ENCODE measurements around the gene MAP4K1.

- TF ChIP-seq ZC3H10 (CRISPR knock-in tag; IDR thresholded peaks at IDR 0.05), result no peak
- no peak for TF ChIP-seq ISL1 (CRISPR knock-in tag; IDR thresholded peaks at IDR 0.05)
- no peak for TF ChIP-seq TCF4 (CRISPR knock-in tag; IDR thresholded peaks at IDR 0.05; ENCODE audit: borderline replicate concordance)
- TF ChIP-seq ZFP3 (CRISPR knock-in tag; IDR thresholded peaks at IDR 0.05), result no peak
- TF ChIP-seq PATZ1 (CRISPR knock-in tag; IDR thresholded peaks at IDR 0.05; ENCODE audit: borderline replicate concordance), result no peak
- TF ChIP-seq ZNF8 (CRISPR knock-in tag; IDR thresholded peaks at IDR 0.05), result no peak
- no peak for TF ChIP-seq TOX (CRISPR knock-in tag; IDR thresholded peaks at IDR 0.05; ENCODE audit: borderline replicate concordance)
- no peak for TF ChIP-seq SNAI2 (CRISPR knock-in tag; IDR thresholded peaks at IDR 0.05)
- no peak for TF ChIP-seq CREB5 (CRISPR knock-in tag; IDR thresholded peaks at IDR 0.05; ENCODE audit: low read depth)
- TF ChIP-seq POU6F1 (CRISPR knock-in tag; IDR thresholded peaks at IDR 0.05; ENCODE audit: borderline replicate concordance, low read depth), result no peak
- TF ChIP-seq ZNF565 (CRISPR knock-in tag; conservative IDR thresholded peaks at IDR 0.05; ENCODE audit: low read depth), result no peak
- no peak for TF ChIP-seq PPARA (CRISPR knock-in tag; IDR thresholded peaks at IDR 0.05; ENCODE audit: borderline replicate concordance)
- no peak for TF ChIP-seq RARB (CRISPR knock-in tag; IDR thresholded peaks at IDR 0.05)
Observed at GRCh38 chr19:38571682-38572081, 46.1 kb downstream of the MAP4K1 start.
